Measurements from ENCODE around the gene MS4A12.

Gene MS4A12

DNA sequence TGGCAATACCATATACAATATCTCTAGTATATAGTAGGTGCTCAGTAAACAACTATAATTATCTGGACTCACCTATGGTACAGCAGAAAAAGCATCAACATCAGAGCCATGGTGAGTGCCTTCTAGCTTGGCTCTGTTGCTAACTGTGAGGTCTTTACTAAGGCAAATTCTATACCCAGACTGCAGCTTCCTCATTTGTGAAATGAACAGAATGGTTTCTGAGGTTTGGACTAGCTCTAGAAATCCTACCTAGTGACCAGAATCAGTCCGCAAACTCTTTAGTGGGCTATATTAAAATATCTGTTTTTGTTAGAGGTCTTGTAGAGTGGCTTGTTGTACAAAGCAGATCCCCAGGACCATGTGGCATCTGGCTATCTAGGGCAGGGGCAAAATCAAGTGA is 33.2 kb upstream of the MS4A12 start:
- TF ChIP-seq CTCF (IDR thresholded peaks at IDR 0.05; ENCODE audit: low read length, missing control alignments) = no peak
- H3K4me3 ChIP-seq (replicated peaks; ENCODE audit: low read depth, low read length) = no peak overlapping the region
- DNase-seq (ENCODE audit: low read depth) = no peak

- no peak for DNase-seq (ENCODE audit: low read depth)
- TF ChIP-seq CTCF (IDR thresholded peaks at IDR 0.05; ENCODE audit: low read length, missing control alignments) = no peak
- no peak overlapping the region for H3K4me3 ChIP-seq (replicated peaks; ENCODE audit: low read depth, low read length)
These were observed 23.7 kb upstream of the MS4A12 start for GRCh38 chr11:60468829-60469228.

GRCh38 chr11:60469723-60470122 is 22.9 kb upstream of the MS4A12 start:
- no peak for TF ChIP-seq CTCF (IDR thresholded peaks at IDR 0.05; ENCODE audit: low read length, missing control alignments)
- no peak for DNase-seq (ENCODE audit: low read depth)
- no peak overlapping the region for H3K4me3 ChIP-seq (replicated peaks; ENCODE audit: low read depth, low read length)

DNA sequence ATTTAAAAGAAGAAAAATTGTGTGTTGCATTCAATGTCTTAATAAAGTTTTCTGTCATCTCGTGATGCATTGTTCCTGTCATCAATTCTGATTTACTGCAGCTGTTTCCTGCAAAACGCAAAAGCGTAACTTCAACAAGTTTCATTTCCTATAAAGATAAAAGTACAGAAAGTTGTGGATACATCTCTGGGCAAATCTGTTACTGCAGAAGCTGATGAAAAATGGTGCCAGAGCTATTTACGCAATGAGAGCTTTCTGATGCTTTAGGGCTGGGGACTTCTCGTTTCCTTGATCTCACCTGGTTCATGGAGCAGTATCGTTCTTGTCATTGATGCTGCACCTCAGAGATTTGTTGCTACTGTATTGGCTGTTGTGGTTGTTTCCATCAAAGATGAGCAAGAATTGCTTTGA is 15.5 kb upstream of the MS4A12 start:
- no peak for DNase-seq (ENCODE audit: low read depth)
- no peak overlapping the region for H3K4me3 ChIP-seq (replicated peaks; ENCODE audit: low read depth, low read length)
- no peak for TF ChIP-seq CTCF (IDR thresholded peaks at IDR 0.05; ENCODE audit: low read length, missing control alignments)

DNA sequence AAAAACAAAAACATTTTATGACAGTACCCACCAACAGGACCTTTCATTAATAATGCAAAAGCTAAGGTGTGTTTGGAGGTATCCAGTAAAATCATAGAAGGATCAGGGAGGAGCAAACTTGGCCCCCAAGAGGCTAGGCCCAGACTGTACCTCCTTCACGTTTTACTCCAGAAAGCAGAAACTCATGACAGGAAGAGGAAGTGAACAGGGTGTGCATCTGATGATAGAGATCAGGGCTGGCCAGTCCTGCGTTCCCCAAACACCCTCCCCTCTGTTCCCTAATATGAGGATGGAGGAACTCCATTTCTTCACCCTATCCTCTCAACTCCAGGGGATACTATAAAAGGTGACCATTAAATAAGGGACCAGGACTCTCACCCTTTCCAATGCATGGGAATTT is 10.2 kb upstream of the MS4A12 start:
- H3K4me3 ChIP-seq (replicated peaks; ENCODE audit: low read depth, low read length) = no peak overlapping the region
- no peak for DNase-seq (ENCODE audit: low read depth)
- no peak for TF ChIP-seq CTCF (IDR thresholded peaks at IDR 0.05; ENCODE audit: low read length, missing control alignments)

GRCh38 chr11:60485987-60486386 is 6.6 kb upstream of the MS4A12 start:
- no peak overlapping the region for H3K4me3 ChIP-seq (replicated peaks; ENCODE audit: low read depth, low read length)
- no peak for DNase-seq (ENCODE audit: low read depth)
- TF ChIP-seq CTCF (IDR thresholded peaks at IDR 0.05; ENCODE audit: low read length, missing control alignments) = no peak

DNA sequence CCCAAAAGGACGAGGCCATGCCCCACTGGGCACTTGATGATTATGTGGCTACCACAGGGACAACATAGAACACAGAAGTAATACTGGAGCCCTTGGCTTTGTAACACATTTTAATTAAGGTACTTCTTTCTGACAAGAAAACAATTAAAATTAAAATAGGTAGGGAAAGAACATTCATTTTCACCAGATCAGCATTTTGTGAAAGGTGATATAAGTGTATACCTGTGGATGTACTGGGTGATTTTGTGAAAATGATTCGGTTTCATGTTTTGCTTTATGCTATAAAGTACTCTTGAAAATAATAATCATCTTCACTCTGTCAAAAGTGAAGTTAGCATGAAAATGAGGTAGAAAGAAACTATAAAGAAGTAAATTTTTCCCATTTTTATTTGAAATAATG is 876 bp downstream of the MS4A12 start:
- H3K4me3 ChIP-seq (replicated peaks; ENCODE audit: low read depth, low read length) = no peak overlapping the region
- no peak for TF ChIP-seq CTCF (IDR thresholded peaks at IDR 0.05; ENCODE audit: low read length, missing control alignments)
- DNase-seq (ENCODE audit: low read depth) = no peak
